Measurements from ENCODE around the gene RAB24.

RAB24 gene

DNA sequence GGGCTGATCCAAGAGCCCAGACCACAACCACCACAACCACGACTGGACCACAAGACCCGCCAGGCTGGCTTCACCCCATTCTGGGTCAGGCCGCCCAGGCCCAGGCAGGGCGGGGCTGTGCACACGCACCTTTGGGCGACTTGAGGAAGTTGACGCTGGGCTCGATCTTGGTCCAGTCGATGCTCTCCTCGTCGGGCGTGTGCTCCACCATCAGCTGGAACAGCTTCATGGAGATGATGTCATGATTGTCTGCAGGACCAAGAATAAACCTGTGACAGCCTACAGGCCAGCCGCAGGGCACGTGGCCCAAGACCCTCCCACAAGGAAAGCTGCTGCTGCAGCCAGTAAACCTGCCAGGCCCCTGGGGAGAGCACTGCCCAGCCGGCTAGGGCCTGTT lies 30.6 kb upstream of the RAB24 start:
- DNase-seq (ENCODE audit: low read depth): no peak
- H3K4me3 ChIP-seq (ENCODE audit: low read depth, low read length): no peak overlapping the region

DNA sequence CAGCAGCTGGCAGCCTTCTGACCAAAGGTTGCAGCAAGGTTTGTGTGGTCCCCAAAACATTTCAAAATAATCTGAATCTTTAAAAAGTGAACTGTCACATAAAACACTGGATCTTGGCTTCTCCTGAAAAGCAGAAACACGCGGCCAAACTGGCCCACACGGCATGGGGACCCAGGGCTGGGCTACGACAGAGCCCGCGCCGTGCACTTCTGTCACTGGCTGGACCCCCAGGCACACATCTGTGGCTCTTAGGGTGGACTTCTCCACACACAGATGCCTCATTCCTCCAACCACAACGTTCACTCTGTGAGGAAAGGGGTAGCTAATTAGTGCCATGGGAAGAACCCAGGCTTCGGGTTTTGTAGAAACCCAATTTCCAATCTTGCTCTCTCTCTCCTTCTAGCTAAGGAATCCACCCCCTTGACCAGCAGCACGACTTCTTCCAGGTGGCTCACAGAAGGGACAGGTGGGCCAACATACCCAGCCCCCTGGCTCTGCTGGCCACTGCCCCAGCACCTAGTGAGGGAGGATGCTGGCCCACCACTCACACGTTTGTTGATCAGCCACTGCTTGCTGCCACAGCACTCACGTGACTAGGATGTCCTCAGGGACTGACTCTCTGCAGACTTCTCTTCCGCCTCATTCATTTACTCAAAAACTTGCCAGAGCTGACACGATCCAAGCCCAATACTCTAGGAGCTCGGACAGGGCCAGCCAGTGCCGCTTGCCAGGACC lies 30.1 kb upstream of the RAB24 start:
- H3K4me3 ChIP-seq (ENCODE audit: low read depth, low read length): no peak overlapping the region
- no peak for DNase-seq (ENCODE audit: low read depth)

DNA sequence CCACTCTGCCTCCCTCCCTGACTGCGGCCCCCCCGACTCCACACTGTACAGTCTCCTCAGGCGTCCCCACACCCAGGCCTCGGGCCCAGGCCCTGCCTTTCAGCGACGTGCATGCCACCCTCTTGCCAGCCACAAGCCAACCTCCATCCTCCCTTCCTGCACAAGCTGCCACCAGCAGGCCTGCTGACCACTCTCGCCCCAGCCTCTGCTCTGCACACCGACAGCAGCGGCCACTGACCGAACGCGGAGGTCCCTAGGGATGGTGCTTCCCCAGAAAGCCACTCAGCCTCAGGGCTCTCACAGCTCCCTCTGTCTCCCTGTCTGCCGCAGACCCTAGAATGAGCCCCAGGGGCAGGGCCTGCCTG lies 29.4 kb upstream of the RAB24 start:
- DNase-seq (ENCODE audit: low read depth): no peak
- H3K4me3 ChIP-seq (ENCODE audit: low read depth, low read length): no peak overlapping the region

DNA sequence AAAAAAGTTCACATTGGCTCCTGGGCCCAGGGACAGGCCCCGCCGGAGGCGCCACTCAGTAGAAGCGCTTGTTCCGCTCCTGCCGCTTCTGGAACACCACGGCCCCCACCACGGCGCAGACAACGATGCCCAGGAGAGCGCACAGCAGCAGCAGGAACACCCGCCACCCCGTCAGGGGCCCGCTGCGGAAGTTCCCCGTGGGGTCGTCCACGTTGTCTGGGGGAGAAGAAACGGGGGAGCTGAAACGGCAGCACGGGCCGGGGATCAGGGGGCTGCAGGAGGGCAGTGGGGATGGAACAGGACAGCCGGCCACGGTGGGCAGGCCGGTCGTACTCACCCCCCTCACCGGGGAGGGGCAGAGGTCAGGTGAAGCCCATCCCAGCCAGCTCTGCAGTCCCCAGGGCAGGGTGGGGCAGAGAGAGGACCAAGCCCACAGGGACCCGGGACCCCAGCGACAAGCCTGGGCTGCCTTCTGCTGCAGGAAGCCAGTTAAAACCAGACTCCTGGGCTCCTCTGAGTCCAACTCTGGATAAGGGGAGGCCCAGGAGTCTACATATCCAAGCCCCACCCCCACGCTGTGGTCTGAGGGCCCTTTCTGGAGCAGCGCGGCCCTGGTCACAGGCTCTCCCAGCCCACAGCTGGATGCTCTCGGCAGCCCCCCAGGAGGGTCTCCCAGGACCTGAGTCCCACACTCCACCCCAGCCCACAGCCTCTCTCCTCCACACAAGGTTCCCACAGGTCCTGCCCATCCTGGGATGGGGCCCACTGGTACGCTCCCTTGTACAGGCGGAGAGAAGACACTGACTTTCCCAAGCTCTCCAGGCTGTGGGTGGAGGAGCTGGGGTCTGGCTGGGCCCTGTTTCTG lies 28.7 kb upstream of the RAB24 start:
- no peak overlapping the region for H3K4me3 ChIP-seq (ENCODE audit: low read depth, low read length)
- no peak for DNase-seq (ENCODE audit: low read depth)

DNA sequence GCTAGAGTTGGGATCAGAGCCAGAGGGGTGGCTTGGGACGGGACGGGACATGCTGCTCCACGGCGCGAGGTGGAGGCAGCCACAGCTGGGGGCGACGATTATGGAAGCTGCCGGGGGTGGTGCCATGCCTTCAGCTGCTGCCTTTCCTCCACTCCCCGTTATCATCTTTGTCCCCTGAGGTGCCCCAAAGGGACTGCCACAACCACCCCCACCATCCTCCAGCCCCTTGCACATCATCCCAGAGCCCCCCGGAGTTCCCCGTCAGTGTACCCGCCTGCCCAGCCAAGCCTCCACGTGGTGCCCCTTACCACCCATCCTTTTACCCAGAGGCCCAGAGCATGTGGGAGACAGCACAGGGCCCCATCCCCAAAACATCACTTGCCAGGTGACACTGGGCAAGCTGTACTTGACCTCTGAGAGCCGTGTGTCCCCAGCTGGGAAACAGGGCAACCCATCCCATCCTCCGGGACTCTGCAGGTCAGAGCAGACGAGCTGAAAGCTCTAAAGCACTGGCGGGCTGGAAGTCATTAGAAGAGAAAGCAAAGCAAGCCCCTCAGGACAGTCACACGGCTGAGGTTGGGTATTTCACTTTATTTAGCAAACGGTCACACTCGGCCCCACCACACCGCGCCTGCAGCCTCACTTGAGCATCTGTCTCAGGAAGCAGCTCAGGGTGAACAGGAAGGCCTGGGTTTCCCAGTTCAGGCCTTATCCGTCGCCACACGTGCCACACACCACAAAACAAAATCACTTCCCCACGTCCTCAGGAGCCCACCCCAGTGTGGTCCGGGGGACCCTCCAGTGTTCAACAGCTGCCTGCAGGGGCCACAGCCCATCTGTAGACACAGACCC lies 27.7 kb upstream of the RAB24 start:
- no peak overlapping the region for H3K4me3 ChIP-seq (ENCODE audit: low read depth, low read length)
- DNase-seq (ENCODE audit: low read depth): no peak

DNA sequence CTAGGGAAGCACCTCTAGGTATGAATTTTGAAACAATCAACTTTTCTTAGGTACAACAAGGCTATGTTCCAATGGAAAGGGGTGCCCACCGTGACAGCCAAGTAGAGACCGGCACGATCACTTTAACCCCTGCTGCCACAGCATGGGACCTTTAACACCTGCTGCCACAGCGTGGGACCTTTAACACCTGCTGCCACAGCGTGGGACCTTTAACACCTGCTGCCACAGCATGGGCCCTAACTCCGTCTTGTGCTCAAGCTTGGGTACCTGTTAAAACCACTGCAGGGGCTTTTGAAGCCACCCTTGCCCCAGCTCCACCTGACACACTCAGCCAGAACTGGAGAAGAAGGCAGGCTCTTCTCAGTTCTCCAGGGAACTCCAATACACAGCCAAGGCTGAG lies 26.4 kb upstream of the RAB24 start:
- no peak for DNase-seq (ENCODE audit: low read depth)
- no peak overlapping the region for H3K4me3 ChIP-seq (ENCODE audit: low read depth, low read length)

DNA sequence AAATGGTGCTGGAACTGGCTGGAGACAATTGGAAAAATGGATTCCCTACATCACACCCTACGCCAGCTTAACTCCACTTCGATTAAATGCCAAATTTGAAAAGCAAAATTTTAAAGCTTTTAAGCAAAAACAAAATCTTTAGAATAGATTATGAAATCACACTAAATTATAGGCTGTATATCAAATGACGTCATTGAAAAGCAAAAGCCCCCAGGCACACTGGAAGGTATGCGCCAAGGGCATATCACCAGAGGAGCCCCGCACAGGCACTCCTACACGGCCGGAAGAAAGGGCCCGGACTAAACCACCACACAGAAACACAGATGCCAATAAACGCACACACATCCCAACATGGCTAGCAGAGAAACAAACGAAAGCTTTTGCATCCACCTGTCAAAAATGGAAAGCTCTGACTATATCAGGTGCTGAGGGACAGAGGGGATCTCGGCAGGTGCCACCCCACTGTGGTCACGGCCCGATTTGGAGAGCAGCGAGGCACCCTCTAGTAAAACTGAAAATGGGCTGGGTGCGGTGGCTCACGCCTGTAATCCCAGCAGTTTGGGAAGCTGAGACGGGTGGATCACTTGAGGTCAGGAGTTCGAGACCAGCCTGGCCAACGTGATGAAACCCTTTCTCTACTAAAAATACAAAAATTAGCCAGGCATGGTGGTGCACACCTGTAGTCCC lies 25.2 kb upstream of the RAB24 start:
- no peak for DNase-seq (ENCODE audit: low read depth)
- H3K4me3 ChIP-seq (ENCODE audit: low read depth, low read length): no peak overlapping the region

DNA sequence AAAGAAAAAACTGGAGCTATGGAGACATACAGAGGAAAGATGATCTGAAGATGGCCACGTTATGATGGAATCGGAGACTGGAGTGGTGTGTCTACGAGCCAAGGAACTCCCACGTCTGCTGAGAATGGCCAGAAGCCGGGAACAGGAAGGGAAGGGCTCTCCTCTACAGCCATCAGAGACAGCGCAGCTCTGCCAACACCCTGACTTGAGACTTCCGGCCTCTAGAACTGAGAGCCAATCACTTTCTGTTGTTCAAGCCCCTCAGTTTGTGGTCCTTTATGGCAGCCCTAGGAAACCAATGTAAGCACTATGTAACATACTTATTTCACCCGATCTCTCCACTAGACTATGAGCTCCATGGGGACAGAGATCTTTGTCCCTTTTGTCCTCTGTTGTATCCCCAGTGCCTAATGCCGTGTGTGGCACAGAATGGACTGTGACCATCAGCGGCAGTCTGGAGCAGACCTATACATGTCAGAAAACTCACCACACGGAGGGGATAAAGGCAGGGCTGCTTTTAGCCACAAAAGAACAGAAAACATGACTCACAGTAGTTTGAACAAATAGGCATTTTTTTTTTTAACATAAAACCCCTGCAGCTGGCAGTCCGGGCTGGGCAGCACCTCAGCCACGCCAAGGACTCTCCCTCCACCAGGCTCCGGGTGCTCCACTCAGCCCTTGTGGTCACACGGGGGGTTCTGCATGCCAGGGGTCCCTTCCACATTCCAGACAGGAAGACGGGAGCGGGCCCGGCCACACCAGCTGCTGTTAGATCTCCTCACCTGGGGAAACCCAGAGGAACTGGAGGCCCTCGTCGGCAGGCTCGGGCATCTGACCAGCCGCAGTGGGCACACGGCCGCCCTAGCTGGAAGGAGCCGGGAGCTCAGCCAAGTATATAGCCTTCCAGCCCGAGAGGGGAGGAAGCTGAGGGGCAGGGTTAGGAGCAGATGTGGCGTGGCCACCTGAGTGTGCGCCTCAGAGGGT lies 24.3 kb upstream of the RAB24 start:
- DNase-seq (ENCODE audit: low read depth): peak; percentile 20
- no peak overlapping the region for H3K4me3 ChIP-seq (ENCODE audit: low read depth, low read length)

DNA sequence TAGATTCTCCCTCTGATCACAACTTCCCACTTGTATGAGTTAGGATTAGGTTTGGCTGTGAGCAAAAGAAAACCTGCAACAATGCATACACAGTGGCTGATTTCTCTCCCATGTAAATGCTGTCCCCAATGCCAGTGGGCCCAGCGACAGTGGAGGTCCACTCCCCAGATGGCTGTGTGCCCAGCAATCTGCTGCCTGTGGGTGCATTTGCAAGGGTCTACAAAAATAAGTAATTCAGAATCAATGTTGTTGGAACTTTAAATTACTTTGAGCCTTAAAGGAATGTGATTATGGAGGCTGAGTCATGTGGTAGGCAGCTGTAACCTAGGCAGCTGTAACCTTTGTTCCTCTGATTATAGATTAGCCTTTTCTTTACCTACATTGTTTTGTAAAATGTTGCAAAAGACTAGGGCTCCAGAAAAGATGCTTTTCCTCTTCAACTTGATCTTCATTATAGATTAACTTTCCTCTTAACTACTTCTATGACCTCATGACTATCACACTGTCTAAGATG lies 22.4 kb upstream of the RAB24 start:
- no peak for DNase-seq (ENCODE audit: low read depth)

DNA sequence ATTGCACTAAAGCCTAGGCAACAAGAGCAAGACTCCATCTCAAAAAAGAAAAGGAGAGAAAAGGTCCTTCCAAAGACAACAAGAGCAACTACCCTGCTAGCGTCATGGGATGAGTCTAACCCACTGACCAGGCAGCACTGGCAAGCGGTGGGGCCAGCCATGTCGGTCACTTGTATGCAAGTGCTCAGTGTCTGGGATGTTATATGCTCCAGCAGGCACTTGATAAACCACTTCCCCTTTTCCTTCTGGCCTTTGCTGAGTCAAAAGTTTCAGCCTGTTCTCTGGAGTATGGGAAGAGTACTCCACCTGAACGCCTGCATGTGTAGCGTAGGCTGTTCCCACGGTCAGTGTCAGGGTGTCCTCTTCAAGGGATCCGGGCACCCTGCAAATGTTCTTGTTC lies 17.4 kb upstream of the RAB24 start:
- no peak overlapping the region for H3K4me3 ChIP-seq (ENCODE audit: low read depth, low read length)
- no peak for DNase-seq (ENCODE audit: low read depth)

More for the DNA sequence above, 22.4 kb upstream of the RAB24 start:
- H3K4me3 ChIP-seq (ENCODE audit: low read depth, low read length): no peak overlapping the region

DNA sequence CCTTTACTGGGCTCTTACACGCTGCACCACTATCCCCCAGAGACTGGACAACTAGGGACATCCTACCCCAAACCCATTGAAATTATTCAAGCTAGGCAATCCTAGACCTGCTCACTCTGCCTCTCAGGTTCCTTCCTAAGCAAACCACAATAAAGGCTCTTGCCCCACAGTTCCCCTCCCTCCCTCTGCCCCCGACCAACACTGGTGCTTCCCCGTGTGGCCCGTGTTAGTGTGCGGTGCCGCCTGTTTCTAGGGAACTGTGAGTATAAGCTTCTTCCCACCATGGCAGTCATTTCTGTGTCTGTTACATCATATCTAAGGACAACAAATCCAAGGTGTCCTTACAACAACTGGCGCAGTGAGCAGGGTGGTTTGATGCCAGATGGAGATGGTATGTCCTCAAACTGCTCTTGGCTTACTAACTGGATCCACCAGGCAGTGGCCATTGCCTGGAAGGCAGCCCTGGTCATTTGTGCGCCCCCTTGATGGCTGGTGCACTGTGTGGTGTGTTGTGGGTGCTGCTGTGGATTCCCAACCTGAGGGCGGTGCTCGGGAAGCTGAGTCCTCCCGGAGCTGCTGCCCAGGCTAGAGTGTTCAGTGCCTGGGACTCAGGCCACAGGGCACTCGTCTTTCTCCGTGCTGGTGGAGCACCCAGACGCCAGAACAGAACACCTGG lies 16.5 kb upstream of the RAB24 start:
- DNase-seq (ENCODE audit: low read depth): no peak

DNA sequence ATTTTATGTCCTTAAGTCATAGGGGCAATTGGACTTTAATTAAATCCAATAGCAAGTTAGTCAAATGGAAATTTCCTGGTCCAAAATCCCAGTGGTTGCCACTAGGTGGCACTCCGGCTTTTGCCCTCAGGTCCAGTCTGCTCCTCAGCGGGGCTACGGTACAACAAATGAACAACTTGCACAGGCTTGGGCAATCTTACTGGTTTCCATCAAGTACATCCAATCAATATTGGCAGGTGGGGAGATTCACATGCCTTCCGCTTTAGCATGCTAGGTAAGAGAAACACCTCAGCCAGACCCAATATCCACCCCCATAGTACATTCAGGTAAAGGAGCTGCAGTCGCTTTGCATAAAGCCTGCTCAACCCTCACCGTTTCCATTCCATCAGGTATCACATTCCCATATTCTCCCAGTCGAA lies 14.4 kb upstream of the RAB24 start:
- H3K4me3 ChIP-seq (ENCODE audit: low read depth, low read length): no peak overlapping the region
- peak; percentile 30 for DNase-seq (ENCODE audit: low read depth)

More for the DNA sequence above, 16.5 kb upstream of the RAB24 start:
- no peak overlapping the region for H3K4me3 ChIP-seq (ENCODE audit: low read depth, low read length)

DNA sequence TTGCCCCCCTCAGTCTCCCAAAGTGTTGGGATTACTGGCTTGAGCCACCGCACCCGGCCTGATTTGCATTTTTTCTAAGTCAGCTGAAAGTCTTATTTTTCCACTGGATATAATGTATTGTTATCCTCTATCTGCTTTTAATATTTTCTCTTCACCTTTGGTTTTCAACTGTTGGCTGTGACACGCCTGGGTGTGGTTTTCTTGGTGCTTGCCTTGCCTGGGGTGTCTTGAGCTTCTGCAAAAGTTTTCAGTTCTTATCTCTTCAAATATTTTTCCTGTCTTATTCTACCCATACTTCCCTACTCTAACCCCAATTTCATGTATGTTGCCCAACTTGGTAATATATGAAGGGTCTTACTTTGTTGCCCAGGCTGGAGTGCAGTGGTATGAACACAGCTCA lies 12.5 kb upstream of the RAB24 start:
- no peak for DNase-seq (ENCODE audit: low read depth)
- H3K4me3 ChIP-seq (ENCODE audit: low read depth, low read length): no peak overlapping the region

DNA sequence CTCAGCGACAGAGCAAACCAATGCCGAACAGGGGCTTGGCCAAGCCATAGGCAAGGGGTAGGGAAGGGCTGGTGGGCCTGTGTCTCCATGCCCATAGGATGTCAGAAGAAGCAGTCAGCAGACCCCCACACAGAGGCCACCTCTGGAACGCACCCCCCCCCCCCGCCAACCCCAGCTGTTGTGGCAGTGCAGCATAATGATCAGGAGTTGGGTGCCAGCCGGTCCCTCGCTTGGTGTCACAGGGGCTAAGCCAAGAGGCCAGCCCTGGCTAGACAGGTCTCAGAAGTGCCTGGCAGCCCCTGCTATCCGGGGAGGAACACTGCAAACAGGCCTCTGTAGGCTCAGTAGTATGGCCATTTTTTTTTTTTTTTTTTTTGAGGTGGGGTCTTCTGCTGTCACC lies 11.9 kb upstream of the RAB24 start:
- H3K4me3 ChIP-seq (ENCODE audit: low read depth, low read length): no peak overlapping the region
- DNase-seq (ENCODE audit: low read depth): no peak

DNA sequence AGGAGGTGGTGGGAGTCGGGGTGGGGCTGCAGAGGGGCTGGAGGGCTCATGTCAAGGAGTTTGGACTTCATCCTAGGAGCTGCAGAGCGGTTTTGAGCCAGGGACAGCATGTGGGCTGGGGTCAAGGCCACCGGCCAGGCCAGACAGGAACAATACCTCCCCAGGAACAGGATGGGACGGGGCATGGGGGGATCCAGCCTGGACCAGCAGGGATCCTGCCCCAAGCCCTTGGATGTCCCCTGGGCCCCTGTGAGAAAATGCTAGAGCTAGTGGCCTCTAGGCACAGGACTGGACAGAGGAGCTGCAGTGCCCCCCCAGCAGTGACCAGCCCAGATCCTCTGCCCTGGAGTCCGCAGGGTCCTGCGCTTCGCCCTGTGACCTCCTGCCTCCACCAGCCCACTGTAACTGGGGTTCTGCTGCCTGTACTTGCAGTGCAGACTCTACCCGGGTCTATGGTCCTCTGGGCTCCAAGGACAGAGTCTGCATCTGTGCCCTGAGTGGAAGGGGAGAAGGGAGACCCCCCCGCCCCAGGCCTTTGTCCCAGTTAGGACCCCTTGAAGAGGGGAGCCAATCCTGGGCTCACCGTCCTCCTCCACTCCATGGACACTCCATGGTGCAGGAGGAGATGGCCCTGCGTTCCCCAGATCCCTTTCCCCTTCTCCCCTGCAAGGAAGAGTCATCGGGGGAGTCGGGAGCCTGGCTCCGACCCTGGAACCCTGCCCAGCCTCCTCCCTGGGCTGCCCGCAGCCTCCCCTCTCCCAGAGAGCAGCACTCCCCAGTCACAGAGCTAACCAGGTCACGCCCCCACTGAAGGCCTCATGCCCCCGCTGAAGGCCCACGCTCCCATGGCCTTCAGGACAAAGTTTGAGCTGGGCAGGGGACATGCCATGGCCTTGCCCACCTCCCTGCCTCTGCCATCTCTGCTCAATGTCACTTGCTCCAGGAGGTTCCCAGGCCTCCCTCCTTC lies 11.1 kb upstream of the RAB24 start:
- no peak overlapping the region for H3K4me3 ChIP-seq (ENCODE audit: low read depth, low read length)
- DNase-seq (ENCODE audit: low read depth): no peak

DNA sequence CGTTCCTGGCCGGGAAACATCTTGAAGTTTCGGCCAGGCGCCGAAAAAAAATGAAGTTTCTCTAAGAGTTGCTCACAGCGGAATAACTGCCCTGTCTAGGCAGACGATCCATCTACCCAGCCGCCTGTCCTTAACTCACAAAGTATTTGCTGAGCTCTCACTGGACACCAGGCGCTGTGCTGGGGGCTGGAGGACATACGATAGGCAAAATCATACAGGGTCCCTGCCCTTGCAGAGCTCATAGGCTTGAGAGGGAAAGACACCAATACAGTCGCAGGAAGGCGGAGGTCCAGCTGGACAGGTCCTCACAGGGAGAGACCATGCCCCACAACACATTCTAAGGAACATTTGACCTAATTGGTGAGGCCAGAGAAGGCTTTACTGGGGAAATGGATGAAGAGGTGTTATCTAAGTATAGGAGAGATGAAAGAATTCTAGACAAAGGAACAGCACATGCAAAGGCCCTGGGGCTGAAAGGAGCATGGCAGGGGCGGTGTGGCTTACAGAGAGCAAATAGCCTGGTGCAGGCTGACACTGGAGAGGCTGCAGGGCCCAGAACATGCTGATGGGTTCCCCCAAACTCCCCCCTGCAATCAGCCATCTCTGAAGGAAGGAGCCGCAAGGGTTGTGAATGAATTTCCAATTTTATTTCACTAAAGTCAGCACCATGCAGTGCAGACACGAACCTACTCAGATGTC lies 10.2 kb upstream of the RAB24 start:
- no peak overlapping the region for H3K4me3 ChIP-seq (ENCODE audit: low read depth, low read length)
- no peak for DNase-seq (ENCODE audit: low read depth)

All from skeletal muscle cell (primary cell).